MG63 (cell line): ENCODE measurements around the gene ZDHHC14. TPM values are rescaled to one million over a fixed set of nuclear protein-coding genes. Genes with fewer than 3 reads are reported as not detected.

Source experiments
- DNase-seq: peaks from one replicate; pipeline ENCODE4 v3.0.0-alpha.2; 2020
- H3K27me3 ChIP-seq: fragments of 250-450 bp; sonication (Bioruptor Pico); 2 replicates; pipeline ENCODE4 v1.5.1; 2020; ENCODE audit warnings: mild to moderate bottlenecking, moderate library complexity
- H3K36me3 ChIP-seq: fragments of 250-450 bp; sonication (Bioruptor Pico); 2 replicates; pipeline ENCODE4 v1.5.1; 2020; ENCODE audit warnings: mild to moderate bottlenecking, moderate library complexity
- H3K4me3 ChIP-seq: fragments of 250-450 bp; sonication (Bioruptor Pico); 2 replicates; pipeline ENCODE4 v1.5.1; 2020; ENCODE audit warnings: mild to moderate bottlenecking, moderate library complexity
- H3K9me3 ChIP-seq: fragments of 250-450 bp; sonication (Bioruptor Pico); 2 replicates; pipeline ENCODE4 v1.5.1; 2020; ENCODE audit warnings: mild to moderate bottlenecking, moderate library complexity
- total RNA-seq: library from RNA; depleted of rRNA; stranded (reverse); fragments of >200 nt; shearing (Covaris generic); gene quantifications from 2 replicates; pipeline ENCODE4 v1.2.3, GENCODE V29; 2014; ENCODE audit warnings: low replicate concordance

Gene ZDHHC14
- total RNA-seq, 1 experiment from 2014 or later = 4.4 TPM

DNA sequence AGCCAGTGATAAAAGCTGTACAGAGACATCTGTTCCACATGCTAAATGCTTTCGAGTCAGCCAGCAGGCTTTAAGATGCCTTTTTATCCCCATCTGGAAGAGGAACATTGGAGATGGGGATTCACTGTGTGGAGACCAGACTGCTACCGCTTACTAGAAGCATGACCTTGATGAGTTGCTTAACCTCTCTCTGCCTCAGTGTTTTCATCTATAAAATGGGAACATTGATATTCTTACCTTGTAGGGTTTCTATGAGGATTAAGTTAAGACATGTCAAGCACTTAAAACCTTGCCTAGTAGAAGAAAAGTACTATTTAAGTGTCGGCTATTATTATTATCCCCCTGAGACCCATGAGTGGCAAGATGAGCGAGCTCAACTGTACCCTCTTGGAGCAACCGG lies 276.8 kb downstream of the ZDHHC14 start:
- Histone ChIP-seq H3K36me3 (no peaks in the 10 kb centered on the region), H3K9me3 (no peaks in the 10 kb centered on the region), H3K4me3 (no peak overlapping the region), H3K27me3 (no peaks in the 10 kb centered on the region)
- DNase-seq = no peak

- no peak for DNase-seq
- Histone ChIP-seq H3K9me3 (no peaks in the 10 kb centered on the region), H3K4me3 (no peak overlapping the region), H3K27me3 (no peaks in the 10 kb centered on the region), H3K36me3 (no peaks in the 10 kb centered on the region)
These were observed 277.3 kb downstream of the ZDHHC14 start for GRCh38 chr6:157658301-157658700.

DNA sequence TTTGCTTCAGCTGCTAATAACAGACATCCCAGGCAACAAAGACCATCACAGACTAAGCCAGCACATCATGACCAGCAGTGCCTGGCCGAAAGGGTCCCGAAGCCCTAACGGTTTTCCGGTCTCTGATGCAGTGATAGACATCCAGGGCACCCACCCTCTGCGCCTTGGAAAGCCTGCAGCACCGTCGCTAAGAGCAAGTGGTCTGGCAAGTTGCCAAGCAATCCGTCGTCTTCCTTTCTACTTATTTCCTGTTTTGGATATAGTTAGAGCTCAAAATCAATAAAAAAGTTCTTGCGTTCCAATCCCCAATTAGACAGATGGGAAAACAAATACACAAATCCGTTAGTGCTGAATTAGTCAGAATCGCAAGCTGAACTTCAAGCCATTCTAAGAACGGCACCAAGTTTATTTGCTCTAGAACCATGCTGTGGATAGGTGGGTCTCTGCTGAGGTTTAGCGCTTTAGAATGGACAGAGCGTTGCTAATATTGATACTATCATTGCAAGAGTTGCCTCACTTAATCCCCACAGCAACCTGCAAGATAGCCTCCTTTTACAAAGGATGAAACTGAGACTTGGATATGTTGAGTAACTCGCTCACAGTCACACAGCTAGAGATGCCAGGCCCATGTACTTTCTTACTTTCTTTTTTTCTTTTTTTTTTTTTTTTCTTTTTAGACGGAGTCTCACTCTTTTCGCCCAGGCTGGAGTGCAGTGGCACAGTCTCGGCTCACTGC lies 278.7 kb downstream of the ZDHHC14 start:
- H3K9me3 ChIP-seq = no peaks in the 10 kb centered on the region
- no peaks in the 10 kb centered on the region for H3K36me3 ChIP-seq
- H3K27me3 ChIP-seq = no peaks in the 10 kb centered on the region
- H3K4me3 ChIP-seq = no peak overlapping the region
- no peak for DNase-seq

DNA sequence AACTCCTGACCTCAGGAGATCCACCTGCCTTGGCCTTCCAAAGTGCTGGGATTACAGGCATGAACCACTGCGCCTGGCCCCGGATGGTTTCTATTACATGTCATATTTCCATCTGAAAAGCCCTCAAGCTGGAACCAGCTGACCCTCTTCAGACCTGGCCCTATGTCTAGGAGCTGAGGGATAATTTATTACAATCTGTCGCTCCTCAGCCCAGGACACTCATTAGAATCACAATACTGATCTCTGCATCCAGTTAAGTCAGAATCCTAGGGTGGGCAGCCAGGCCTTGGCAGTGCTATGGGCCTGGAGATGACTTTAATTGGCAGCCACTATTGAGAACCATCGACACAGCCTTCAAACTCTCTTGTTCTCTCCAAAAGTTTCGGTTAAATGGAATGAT lies 279.4 kb downstream of the ZDHHC14 start:
- DNase-seq = no peak
- Histone ChIP-seq H3K27me3 (no peaks in the 10 kb centered on the region), H3K4me3 (no peak overlapping the region), H3K36me3 (no peaks in the 10 kb centered on the region), H3K9me3 (no peaks in the 10 kb centered on the region)

DNA sequence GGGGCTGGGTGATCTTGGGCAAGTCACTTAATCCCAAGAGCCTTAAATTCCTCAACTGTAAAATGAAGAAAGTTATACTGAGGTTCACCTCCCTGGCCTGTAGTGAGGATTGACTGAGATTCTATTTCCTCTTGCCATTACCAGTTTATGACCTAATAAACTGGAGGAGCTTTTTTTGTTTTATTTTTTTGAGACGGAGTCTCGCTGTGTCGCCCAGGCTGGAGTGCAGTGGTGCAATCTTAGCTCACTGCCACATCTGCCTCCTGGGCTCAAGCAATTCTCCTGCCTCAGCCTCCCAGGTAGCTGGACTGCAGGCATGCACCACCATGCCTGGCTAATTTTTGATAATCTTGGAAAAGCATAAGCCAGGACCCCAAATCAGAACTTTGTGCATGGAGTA lies 280.7 kb downstream of the ZDHHC14 start:
- Histone ChIP-seq H3K27me3 (no peaks in the 10 kb centered on the region), H3K36me3 (no peaks in the 10 kb centered on the region), H3K9me3 (no peaks in the 10 kb centered on the region), H3K4me3 (no peak overlapping the region)
- DNase-seq = no peak

DNA sequence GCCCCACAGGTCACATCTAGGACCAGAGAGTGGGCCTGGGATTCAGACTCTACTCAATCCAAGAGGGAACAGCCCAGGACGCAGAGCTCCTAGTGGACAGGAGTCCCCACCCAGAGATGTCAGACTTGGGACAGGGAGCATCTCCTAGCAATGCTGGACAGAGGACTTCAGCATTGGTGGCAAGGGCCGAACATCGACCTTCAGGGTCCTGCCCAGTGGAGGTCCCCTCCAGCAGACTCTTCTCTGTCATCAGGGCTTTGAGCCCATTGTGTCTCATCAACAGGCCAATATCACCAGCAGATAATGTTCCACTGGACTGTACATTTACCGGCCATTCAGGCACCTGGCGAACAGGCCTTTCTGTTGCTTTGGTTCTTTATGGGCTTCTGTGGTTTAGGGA lies 282.3 kb downstream of the ZDHHC14 start:
- Histone ChIP-seq H3K4me3 (no peak overlapping the region), H3K9me3 (no peaks in the 10 kb centered on the region), H3K36me3 (no peaks in the 10 kb centered on the region), H3K27me3 (no peaks in the 10 kb centered on the region)
- DNase-seq = no peak

GRCh38 chr6:157665180-157665579 lies 284.2 kb downstream of the ZDHHC14 start:
- DNase-seq = no peak
- no peaks in the 10 kb centered on the region for H3K27me3 ChIP-seq
- H3K9me3 ChIP-seq = no peaks in the 10 kb centered on the region
- H3K36me3 ChIP-seq = no peaks in the 10 kb centered on the region
- H3K4me3 ChIP-seq = no peak overlapping the region

DNA sequence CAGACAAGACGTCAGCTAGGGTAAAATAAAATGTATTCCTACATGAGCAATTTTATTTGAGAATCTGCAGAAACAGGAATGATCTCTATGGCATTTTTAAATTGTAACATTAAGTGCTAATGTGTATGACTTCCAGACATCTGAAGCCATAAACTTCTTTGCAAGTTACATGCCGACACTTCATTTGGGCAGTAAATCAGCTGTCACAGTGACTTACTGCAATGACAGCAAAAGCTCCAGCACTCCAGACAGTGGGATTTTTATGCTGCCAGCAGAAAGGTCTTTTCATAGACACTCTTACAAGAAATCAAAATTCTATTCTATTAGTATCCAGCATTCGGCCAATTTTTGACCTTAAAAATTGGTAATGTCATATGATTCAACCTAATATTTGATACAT lies 285.7 kb downstream of the ZDHHC14 start:
- no peaks in the 10 kb centered on the region for H3K27me3 ChIP-seq
- no peaks in the 10 kb centered on the region for H3K9me3 ChIP-seq
- DNase-seq = no peak
- no peaks in the 10 kb centered on the region for H3K36me3 ChIP-seq
- no peak overlapping the region for H3K4me3 ChIP-seq

DNA sequence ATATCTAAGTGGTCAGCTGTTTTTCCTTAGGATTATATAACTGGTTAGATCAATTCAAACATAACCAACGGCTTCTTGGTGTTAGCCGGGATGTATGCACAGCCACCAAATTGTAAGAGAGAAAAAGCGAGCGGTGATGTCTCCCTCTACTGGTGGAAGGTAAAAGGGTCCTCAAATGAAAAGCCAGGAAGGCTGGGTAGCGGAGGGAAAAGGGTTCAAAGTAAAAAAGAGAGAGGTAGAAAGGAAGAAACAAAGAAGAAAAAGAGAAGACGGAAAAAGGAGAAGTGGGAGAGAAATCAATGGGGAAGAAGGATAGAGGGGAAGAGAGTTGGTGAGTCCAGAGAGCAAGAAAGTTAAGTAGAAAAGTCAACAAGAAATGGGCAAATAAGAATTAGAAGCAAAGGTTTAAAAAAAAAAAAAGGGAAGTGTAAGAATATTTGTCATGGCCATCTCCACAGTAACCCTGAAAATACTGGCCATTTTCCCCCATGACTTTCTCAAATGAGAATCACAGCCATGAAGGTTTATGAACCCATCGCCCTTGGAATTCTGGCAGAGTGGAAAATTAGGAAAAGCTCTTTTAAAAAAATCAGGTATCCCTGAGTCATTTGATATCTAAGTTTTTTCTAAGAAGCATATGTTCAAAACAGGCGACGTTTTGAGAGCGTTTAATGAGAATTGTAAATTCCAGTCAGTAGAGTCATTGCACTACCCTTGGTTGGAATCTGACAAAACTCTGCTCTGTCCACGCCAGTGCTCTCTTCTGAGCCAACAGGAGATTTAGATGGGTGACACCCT lies 286.4 kb downstream of the ZDHHC14 start:
- peak; percentile 37 for DNase-seq
- Histone ChIP-seq H3K27me3 (no peaks in the 10 kb centered on the region), H3K9me3 (no peaks in the 10 kb centered on the region), H3K4me3 (no peak overlapping the region), H3K36me3 (no peaks in the 10 kb centered on the region)

- no peak overlapping the region for H3K4me3 ChIP-seq
- H3K27me3 ChIP-seq = no peaks in the 10 kb centered on the region
- DNase-seq = no peak
- no peaks in the 10 kb centered on the region for H3K36me3 ChIP-seq
- H3K9me3 ChIP-seq = no peaks in the 10 kb centered on the region
These were observed 287.0 kb downstream of the ZDHHC14 start for GRCh38 chr6:157668009-157668401.

GRCh38 chr6:157668713-157669112 lies 287.7 kb downstream of the ZDHHC14 start:
- Histone ChIP-seq H3K9me3 (no peaks in the 10 kb centered on the region), H3K4me3 (no peak overlapping the region), H3K36me3 (no peaks in the 10 kb centered on the region), H3K27me3 (no peaks in the 10 kb centered on the region)
- no peak for DNase-seq

GRCh38 chr6:157669323-157669722 lies 288.3 kb downstream of the ZDHHC14 start:
- Histone ChIP-seq H3K27me3 (no peaks in the 10 kb centered on the region), H3K4me3 (no peak overlapping the region), H3K9me3 (no peaks in the 10 kb centered on the region), H3K36me3 (no peaks in the 10 kb centered on the region)
- DNase-seq = no peak

DNA sequence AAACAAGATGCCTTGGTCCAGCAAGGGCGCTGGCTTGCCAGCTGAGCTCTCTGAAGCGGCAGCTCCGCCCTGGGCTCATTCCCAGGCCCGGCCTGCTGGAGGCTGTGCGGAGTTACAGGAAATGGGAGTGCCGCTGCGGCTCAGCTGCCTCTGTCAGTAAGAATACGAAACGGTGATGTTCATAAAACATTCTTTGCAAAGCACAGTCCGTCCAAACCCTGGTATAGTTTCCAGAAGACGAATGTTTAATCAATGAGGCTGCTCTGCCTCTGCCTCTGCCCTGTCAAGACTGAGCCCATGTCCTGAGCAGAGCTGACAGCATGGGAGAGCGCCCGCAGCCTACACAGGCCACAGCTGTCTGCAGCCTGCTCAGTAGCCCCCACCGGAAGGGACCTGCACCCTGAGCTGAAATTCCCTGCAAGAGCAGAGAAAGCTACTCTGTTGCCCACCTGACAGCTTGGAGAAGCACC lies 288.8 kb downstream of the ZDHHC14 start:
- H3K9me3 ChIP-seq = no peaks in the 10 kb centered on the region
- H3K27me3 ChIP-seq = no peaks in the 10 kb centered on the region
- H3K36me3 ChIP-seq = no peaks in the 10 kb centered on the region
- peak; percentile 90 for DNase-seq
- no peak overlapping the region for H3K4me3 ChIP-seq

GRCh38 chr6:157670466-157671186 lies 289.6 kb downstream of the ZDHHC14 start:
- no peak for DNase-seq
- Histone ChIP-seq H3K36me3 (no peaks in the 10 kb centered on the region), H3K9me3 (no peaks in the 10 kb centered on the region), H3K4me3 (no peak overlapping the region), H3K27me3 (no peaks in the 10 kb centered on the region)

GRCh38 chr6:157672726-157673412 lies 291.9 kb downstream of the ZDHHC14 start:
- DNase-seq = no peak
- Histone ChIP-seq H3K9me3 (no peaks in the 10 kb centered on the region), H3K4me3 (no peak overlapping the region), H3K36me3 (no peaks in the 10 kb centered on the region), H3K27me3 (no peaks in the 10 kb centered on the region)

DNA sequence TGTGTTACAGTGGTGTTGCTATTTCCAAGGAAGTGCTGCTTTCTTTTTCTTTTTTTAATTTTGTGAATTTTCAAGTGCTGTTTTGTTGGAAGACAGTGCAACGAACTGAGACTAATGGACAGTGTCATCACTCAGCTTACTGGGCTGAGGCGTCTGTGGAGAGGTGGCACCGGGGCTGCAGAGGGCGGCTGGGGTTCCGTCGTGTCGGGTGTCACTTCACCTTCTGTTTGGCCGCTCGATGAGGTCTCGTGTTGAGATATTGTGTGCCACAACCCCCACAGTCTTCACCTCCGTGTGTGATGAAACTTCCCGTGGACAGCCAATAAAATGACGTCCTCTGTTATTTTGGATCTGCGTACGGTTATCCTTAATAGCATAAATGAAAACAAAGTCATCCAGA lies 292.6 kb downstream of the ZDHHC14 start:
- no peaks in the 10 kb centered on the region; the same call in 1 of the 2 replicates for H3K27me3 ChIP-seq
- no peak overlapping the region for H3K4me3 ChIP-seq
- no peaks in the 10 kb centered on the region for H3K36me3 ChIP-seq
- no peaks in the 10 kb centered on the region for H3K9me3 ChIP-seq
- DNase-seq = no peak

- no peak for DNase-seq
- no peaks in the 10 kb centered on the region for H3K9me3 ChIP-seq
These were observed 293.1 kb downstream of the ZDHHC14 start for GRCh38 chr6:157674061-157674460.

More at GRCh38 chr6:157674061-157674460, 293.1 kb downstream of the ZDHHC14 start:
- Histone ChIP-seq H3K27me3 (no peaks in the 10 kb centered on the region; the same call in 1 of the 2 replicates), H3K36me3 (no peaks in the 10 kb centered on the region), H3K4me3 (no peak overlapping the region)
